Posterior vena cava (tissue), 2 donors: ENCODE data around the gene MYO10. TPM values are rescaled to one million over a fixed set of nuclear protein-coding genes. Genes with fewer than 3 reads are reported as not detected.

Experiments
- DNase-seq: peaks from one replicate; pipeline ENCODE4 v3.0.0-alpha.2; 2020; ENCODE audit warnings: low spot score
- intact Hi-C, 2 donors: fragments of 100-400 bp; cut with DNase I; formaldehyde crosslinking; loops; one replicate each; pipeline versions ENCODE4 v1.14.1 to v1.14.2; 2022 to 2023
- total RNA-seq, 2 donors: library from RNA; stranded (reverse); fragmentation: NEBNext Ultra II Directional; extraction: Animal tissue kit (Norgen Biotek cat#: 25700); gene quantifications; one replicate each; pipeline ENCODE4 v1.2.1, GENCODE V29; 2021
- donor health status: DM: yes; HTN: yes; CAD: no.
- donor health status: DM: yes; HTN: yes; CAD: no.

The MYO10 gene
- total RNA-seq, 2 donors from 2014 or later: 8.5 to 11.2 TPM

GRCh38 chr5:16870878-16871277, 65.2 kb downstream of the MYO10 start:
- no peak for DNase-seq
- intact Hi-C loops: no loop called here

DNA sequence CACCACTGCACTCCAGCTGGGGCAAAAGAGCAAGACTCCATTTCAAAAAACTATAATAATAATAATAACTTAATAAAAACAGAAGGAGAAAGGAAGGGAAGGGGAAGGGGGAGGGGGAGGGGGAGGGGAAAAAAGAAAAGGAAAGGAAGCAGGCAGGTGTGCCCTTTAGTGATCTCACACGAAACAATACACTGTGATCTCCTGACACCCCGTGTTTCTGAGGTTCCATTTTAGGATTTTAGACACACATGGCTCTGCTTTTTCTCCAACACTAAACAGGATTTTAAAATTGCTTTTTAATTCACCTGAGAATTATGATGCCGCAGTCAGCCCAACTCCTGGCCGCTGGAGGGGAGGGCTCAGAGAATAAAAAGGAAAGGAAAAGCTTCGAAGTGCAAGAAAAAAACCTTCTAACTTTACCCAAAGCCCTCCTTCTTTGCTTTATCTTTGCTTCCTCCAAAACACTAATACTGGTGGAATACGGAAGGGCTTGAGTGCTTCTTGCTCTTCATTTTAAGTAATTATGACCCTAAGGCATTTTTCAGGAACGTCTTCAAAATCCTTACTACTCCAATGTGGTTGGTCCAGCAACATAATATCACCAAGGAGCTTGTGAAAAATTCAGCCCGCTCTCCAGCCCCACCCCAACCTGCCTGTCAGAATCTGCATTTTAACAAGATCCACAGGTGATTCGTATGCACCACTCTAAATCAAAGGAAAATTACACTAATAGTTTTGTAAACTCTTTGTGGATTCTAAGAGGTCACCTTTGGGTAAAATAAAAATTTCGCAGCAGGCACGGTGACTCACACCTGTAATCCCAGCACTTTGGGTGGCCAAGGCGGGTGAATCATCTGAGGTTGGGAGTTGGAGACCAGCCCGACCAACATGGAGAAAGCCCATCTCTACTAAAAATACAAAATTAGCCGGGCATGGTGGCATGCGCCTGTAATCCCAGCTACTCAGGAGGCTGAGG, 66.0 kb downstream of the MYO10 start:
- intact Hi-C loops: no loop called here
- DNase-seq: no peak

DNA sequence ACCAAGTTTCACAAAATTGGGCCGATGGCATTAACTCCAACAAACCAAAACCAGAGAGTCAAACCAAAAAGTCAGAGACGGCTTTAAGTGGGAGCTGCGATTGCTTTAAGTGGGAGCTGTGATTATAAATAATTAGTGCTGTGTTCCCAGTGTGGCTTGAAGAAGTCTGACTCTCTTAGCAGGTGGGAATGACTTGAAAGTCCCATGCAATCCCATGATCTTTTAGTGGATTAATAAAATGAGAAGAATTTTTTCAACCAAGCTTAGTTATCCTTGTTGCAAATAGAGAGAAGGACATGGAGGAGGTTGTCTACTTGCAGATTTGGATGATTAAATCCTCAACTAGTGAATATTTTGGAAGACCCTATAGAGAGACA, 68.5 kb downstream of the MYO10 start:
- intact Hi-C loops: no loop called here
- DNase-seq: no peak

DNA sequence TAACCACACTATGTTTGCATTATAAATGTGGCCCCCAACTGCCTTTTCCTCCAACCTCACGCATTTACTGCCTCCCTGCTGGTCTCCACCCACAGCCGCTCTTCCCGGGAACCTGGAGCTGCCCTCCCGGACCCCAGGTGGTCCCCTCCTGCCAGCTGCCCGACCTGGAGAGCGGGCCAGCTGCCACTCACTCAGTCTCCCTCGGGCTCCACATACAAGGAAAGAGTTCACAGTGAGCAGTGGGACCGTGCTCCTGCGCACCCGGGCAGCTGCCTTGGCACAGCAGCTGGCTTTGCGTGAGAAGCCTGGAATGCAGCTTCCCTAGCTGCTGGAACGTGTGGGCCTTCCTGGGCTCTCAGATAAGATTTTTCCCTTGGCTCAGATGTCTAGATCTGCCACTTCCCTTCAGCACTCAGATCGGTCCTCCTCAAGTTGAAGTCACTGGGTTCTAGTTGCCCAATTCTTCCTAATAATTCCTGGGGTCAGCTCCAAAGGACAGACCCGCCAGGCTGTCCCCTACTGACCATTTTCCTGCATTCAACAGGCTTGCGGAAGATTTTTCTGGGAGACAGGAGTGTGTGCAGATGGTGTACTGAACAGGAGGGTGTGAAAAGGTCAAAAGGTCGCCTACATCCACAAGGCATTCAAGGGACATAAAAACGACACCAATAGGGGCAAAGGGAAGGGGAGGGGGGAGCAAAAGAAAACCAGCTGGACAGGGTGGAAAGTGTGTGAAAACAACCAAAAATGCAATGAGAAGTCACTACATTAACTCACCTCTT, 69.1 kb downstream of the MYO10 start:
- intact Hi-C loops: no loop called here

DNA sequence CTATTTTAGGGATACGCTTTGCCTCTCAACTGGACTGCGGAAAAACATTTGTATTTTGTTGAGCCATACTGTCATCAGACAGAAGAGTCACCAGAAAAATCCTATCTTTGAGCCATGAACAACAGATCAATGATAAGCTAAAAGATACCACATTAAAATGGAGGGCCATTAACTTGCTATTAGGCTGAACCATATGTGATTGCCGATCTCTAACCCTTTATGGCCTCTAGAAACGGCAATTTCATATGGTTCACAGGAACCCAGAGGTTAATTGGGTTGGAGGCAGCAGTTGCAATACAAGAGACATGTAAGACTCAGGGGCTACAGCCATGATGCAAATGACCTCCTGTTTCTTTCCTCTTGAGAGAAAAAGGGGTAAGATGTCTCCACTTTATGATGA, 69.8 kb downstream of the MYO10 start:
- no peak for DNase-seq
- intact Hi-C loops: no loop called here

More for the DNA sequence above, 69.1 kb downstream of the MYO10 start:
- no peak for DNase-seq

- no peak for DNase-seq
- intact Hi-C loops: no loop called here
These were observed 70.9 kb downstream of the MYO10 start for GRCh38 chr5:16865151-16865550.

DNA sequence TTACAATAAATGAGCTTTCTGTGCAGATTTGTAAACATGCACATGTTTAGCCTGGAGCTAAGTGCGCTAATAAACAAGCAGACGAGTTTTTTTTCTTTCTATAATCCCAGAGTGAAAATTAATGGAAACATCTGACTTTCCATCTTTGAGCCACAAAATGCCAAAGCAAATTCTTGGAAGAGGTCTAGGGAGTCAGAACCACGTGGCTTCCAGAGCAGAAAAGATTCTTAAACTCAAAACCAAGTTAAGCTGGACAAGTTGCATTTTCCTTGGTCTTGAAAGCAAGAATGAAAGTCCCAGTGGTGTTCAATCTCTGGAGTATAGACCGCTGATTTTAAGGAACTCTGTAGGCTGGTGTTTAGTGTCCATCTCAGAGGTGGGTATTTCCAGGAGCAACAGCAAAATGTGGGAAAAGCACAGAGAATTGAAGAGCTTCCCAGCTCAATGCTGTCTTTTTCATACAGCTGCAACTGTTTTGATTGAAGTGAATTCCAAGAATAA, 71.4 kb downstream of the MYO10 start:
- DNase-seq: no peak
- intact Hi-C loops: no loop called here

- no peak for DNase-seq
- intact Hi-C loops: no loop called here
These were observed 72.6 kb downstream of the MYO10 start for GRCh38 chr5:16863469-16863946.

DNA sequence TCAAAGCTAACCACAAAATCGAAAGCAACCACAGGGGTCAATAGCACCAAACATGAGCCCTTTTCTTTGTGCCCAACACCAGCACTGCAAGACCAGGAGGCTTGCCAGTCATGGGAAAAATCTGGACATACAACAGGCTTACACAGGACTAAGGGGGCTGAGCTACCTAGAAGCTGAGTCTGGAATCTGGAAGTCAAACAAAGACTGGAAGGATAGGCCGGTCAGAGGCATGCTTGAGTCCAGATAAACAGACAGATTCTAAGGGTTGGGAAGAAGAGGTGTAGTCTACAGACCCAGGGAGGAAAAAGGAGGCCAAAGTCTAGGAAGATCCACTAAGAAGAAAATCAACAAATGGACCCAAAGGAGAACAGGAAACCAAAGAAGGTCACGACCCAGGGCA, 73.3 kb downstream of the MYO10 start:
- intact Hi-C loops: no loop called here
- no peak for DNase-seq

GRCh38 chr5:16859346-16859745, 76.7 kb downstream of the MYO10 start:
- no peak for DNase-seq
- intact Hi-C loops: no loop called here

DNA sequence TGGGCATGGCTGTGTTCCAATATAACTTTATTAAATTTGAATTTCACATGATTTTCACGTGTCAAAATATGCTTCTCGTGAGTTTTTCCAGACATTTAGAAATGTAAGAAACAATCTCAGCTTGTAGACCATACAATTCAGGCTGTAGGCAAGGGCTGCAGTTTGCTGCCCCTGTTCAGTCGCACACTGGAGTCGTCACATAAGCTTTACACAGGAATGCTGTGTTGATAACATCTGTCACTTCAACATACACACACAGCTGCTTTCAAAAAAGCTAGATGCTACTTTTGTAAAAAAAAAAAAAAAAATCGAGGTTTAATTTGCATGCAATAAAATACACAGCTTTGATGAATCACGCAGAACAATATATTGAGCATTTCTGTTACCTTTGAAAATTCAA, 77.9 kb downstream of the MYO10 start:
- no peak for DNase-seq
- intact Hi-C loops: no loop called here

GRCh38 chr5:16857635-16858034, 78.5 kb downstream of the MYO10 start:
- intact Hi-C loops: no loop called here
- no peak for DNase-seq

GRCh38 chr5:16856531-16856930, 79.6 kb downstream of the MYO10 start:
- no peak for DNase-seq
- intact Hi-C loops: no loop called here

DNA sequence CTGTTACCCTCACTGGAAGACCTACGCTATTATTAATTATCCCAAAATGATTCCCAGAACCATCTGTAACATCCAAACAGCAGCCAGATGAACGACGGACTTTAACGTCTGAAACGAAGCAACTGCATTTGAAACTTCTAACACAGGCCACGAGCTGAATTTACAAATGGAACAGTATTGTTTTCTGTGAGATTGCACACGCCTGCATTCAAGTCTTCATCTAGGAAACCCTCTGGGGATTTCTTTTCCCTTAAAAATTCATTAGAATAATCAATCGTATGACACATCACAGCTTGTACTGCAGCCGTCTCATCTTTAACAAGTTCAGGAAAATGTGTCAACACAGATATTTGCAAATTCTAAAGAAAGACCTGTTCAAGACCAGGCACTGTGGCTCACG, 80.2 kb downstream of the MYO10 start:
- DNase-seq: no peak
- intact Hi-C loops: no loop called here

GRCh38 chr5:16855485-16855884, 80.6 kb downstream of the MYO10 start:
- intact Hi-C loops: no loop called here
- no peak for DNase-seq

DNA sequence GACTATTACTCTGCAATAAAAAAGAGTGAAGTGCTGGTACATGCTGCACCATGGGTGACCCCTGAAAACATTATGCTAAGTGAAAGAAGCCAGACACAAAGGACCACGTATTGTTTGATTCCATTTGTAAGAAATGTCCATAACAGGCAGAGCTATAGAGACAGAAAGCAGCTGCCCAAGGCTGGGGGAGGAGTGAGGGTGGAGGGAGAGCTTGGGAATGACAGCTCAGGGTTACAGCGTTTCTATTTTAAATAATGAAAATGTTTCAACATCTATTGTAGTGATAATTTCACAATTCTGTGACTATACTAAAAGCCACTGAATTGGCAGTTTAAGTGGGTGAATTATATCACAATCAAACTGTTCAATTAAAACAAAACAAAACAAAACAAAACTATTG, 81.7 kb downstream of the MYO10 start:
- intact Hi-C loops: loop anchor here in 1 of 2 donors (5.0 kb wide), 1 partner anchor 1223 kb away; no protein-coding TSS in a partner anchor

GRCh38 chr5:16853518-16853917, 82.6 kb downstream of the MYO10 start:
- intact Hi-C loops: loop anchor here in 1 of 2 donors (5.0 kb wide), 1 partner anchor 1224 kb away; no protein-coding TSS in a partner anchor

More for the DNA sequence above, 81.7 kb downstream of the MYO10 start:
- DNase-seq: no peak

GRCh38 chr5:16852251-16853005, 83.7 kb downstream of the MYO10 start:
- intact Hi-C loops: loop anchor here in 1 of 2 donors (1.0 to 5.0 kb wide), 2 partner anchors 45 to 1225 kb away; no protein-coding TSS in a partner anchor
- no peak for DNase-seq

More at GRCh38 chr5:16853518-16853917, 82.6 kb downstream of the MYO10 start:
- no peak for DNase-seq

- DNase-seq: no peak
- intact Hi-C loops: loop anchor here in 1 of 2 donors (5.0 kb wide), 1 partner anchor 1228 kb away; no protein-coding TSS in a partner anchor
These were observed 86.3 kb downstream of the MYO10 start for GRCh38 chr5:16849775-16850174.
